DOHH2 (cell line): ENCODE results near the gene SLAIN1.

Experiments used
- H3F3A ChIP-seq: fragments of 200-600 bp; sonication (generic), shearing (Covaris generic); 2 replicates; pipeline ENCODE4 v1.6.0; 2016; ENCODE audit warnings: antibody characterized with exemption, mild to moderate bottlenecking; ENCODE audit not compliant: control insufficient read depth, insufficient read depth
- H3K27ac ChIP-seq: fragments of 200-600 bp; sonication (generic); 2 replicates; pipeline ENCODE4 v1.5.1; 2014; ENCODE audit warnings: low read depth, mild to moderate bottlenecking, low read length, moderate library complexity
- H3K27me3 ChIP-seq: fragments of 200-600 bp; sonication (generic); 2 replicates; pipeline ENCODE4 v1.6.1; 2014; ENCODE audit warnings: mild to moderate bottlenecking, low read length, mixed read lengths; ENCODE audit not compliant: control insufficient read depth
- H3K36me3 ChIP-seq: fragments of 200-600 bp; sonication (generic); 2 replicates; pipeline ENCODE4 v1.6.1; 2014; ENCODE audit warnings: mild to moderate bottlenecking, low read length, moderate library complexity, mixed read lengths; ENCODE audit not compliant: control insufficient read depth
- H3K4me1 ChIP-seq: fragments of 200-600 bp; sonication (generic); 2 replicates; pipeline ENCODE4 v1.6.1; 2014; ENCODE audit warnings: mild to moderate bottlenecking, low read length, mixed read lengths; ENCODE audit not compliant: control insufficient read depth
- H3K4me2 ChIP-seq: fragments of 200-600 bp; sonication (generic); 2 replicates; pipeline ENCODE4 v1.6.0; 2014; ENCODE audit warnings: mild to moderate bottlenecking, low read length, moderate library complexity
- H3K4me3 ChIP-seq: fragments of 200-600 bp; sonication (generic); 2 replicates; pipeline ENCODE4 v1.5.1; 2014; ENCODE audit warnings: mild to moderate bottlenecking, low read length, mixed read lengths
- H3K79me2 ChIP-seq: fragments of 200-600 bp; sonication (generic); 2 replicates; pipeline ENCODE4 v1.6.1; 2014; ENCODE audit warnings: mild to moderate bottlenecking, low read length, mixed read lengths; ENCODE audit not compliant: control insufficient read depth
- H3K9me2 ChIP-seq: fragments of 200-600 bp; sonication (generic); replicated peaks from 2 replicates; pipeline ENCODE4 v1.6.1; 2014; ENCODE audit warnings: mild to moderate bottlenecking, low read length, mixed read lengths; ENCODE audit not compliant: control insufficient read depth
- H3K9me3 ChIP-seq: fragments of 200-600 bp; sonication (generic); 2 replicates; pipeline ENCODE4 v1.6.1; 2014; ENCODE audit warnings: antibody characterized with exemption, low read length, mixed read lengths; ENCODE audit not compliant: control insufficient read depth, insufficient read depth
- H4K20me1 ChIP-seq: fragments of 200-600 bp; sonication (generic); 2 replicates; pipeline ENCODE4 v1.6.0; 2014; ENCODE audit warnings: low read depth, mild to moderate bottlenecking, antibody characterized with exemption, low read length, moderate library complexity; ENCODE audit not compliant: control insufficient read depth, insufficient read depth
- EZH2phosphoT487 ChIP-seq: fragments of 200-600 bp; sonication (generic); IDR thresholded peaks from 2 replicates; pipeline ENCODE4 v1.6.1; 2017; ENCODE audit warnings: borderline replicate concordance, mild to moderate bottlenecking, antibody characterized with exemption, low read length, moderate library complexity, mixed read lengths
- TF ChIP-seq, protein P1 (sequence below): fragments of 200-600 bp; sonication (generic); IDR thresholded peaks from one replicate; pipeline ENCODE4 v1.5.1; 2014; ENCODE audit warnings: antibody characterized with exemption, mild to moderate bottlenecking, low read depth, low read length; ENCODE audit not compliant: poor library complexity, severe bottlenecking

The SLAIN1 gene

DNA sequence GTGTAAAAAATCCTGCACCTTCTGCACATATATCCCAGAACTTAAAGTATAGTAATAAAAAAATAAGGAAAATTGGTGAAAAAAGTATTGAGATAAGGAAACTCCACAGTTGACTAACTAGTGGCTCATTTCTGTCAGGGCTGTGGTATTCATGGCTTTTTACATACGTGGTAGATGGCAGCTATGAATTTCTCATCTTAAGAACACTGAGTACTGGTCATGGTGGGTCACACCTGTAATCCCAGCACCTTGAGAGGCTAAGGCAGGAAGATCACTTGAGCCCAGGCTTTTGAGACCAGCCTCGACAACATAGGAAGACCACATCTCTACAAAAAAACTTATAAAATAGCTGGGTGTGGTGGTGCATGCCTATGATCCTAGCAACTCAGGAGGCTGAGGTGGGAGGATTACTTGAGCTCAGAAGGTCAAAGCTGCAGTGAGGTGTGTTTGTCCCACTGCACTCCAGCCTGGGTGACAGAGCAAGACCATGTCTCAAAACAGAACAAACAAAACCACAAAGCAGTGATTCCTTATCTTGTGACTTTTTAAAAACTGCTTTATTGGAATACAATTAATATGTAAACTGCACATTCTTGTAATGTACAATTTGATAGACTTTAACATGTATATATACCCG is 16.8 kb downstream of the SLAIN1 start:
- Histone ChIP-seq H3K79me2 (peaks cover 23% of the 10 kb centered on the region), H3K27ac (no peak overlapping the region)
- TF ChIP-seq, protein P1, sequence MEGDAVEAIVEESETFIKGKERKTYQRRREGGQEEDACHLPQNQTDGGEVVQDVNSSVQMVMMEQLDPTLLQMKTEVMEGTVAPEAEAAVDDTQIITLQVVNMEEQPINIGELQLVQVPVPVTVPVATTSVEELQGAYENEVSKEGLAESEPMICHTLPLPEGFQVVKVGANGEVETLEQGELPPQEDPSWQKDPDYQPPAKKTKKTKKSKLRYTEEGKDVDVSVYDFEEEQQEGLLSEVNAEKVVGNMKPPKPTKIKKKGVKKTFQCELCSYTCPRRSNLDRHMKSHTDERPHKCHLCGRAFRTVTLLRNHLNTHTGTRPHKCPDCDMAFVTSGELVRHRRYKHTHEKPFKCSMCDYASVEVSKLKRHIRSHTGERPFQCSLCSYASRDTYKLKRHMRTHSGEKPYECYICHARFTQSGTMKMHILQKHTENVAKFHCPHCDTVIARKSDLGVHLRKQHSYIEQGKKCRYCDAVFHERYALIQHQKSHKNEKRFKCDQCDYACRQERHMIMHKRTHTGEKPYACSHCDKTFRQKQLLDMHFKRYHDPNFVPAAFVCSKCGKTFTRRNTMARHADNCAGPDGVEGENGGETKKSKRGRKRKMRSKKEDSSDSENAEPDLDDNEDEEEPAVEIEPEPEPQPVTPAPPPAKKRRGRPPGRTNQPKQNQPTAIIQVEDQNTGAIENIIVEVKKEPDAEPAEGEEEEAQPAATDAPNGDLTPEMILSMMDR, result no peak
- TF ChIP-seq EZH2phosphoT487, result no peak

DNA sequence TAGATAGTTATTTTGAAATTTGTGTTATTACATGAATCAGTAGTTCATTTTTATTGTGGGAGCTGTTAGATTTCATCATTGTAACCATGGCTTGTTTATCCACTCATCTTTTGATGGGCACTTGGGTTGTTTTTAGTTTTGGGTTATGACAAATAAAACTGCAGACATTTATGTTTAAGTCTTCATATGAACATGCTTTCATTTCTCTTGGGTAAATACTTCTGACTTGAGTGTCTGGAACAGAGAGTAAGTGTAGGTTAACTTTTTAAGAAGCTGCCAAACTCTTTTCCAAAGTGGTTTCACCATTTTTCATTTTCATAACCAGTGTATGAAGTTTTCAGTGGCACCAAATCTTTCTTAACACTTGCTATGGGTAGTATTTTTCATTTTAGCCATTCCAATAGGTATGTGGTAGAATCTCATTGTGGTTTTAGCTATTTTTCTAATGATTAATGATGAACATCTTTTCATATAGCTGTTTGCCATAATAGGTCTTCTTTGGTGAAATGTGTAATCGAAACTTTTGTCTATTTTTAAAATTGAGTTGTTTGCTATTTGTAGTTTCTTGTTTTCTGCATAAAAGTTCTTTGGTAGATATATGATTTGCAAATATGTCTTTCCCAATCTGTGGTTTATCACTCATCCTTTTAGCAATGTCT is 17.9 kb downstream of the SLAIN1 start:
- peaks cover 23% of the 10 kb centered on the region for H3K79me2 ChIP-seq

More for the DNA sequence above, 16.8 kb downstream of the SLAIN1 start:
- Histone ChIP-seq H3F3A (no peaks in the 10 kb centered on the region), H3K36me3 (no peaks in the 10 kb centered on the region), H3K4me3 (no peak overlapping the region), H3K9me2 (no peaks in the 10 kb centered on the region), H3K4me2 (no peak overlapping the region), H3K9me3 (no peaks in the 10 kb centered on the region), H3K4me1 (peaks cover 11% of the 10 kb centered on the region), H4K20me1 (no peaks in the 10 kb centered on the region), H3K27me3 (no peaks in the 10 kb centered on the region)

DNA sequence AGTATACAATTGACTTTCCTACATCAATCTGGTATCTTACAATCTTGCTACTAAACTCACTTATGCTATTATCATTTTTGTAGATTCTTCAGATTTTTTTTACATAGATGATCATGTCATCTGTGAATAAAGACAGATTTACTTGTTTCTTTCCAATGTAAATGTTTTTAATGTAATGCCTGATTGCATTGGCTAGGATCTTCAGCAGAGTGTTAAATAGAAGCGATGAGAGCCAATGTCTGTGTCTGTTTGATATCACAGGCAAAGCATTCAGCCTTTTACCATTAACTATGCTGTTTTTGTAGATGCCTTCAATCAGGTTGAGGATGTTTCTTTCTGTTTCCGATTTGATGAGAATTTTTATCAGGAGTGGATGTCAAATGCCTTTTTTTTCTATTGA is 19.2 kb downstream of the SLAIN1 start:
- H3K27ac ChIP-seq, result no peak overlapping the region
- no peak overlapping the region for H3K4me2 ChIP-seq
- peaks cover 23% of the 10 kb centered on the region for H3K79me2 ChIP-seq
- no peaks in the 10 kb centered on the region for H3F3A ChIP-seq
- peaks cover 9% of the 10 kb centered on the region for H3K36me3 ChIP-seq
- H3K4me3 ChIP-seq, result no peak overlapping the region
- H3K27me3 ChIP-seq, result no peaks in the 10 kb centered on the region
- TF ChIP-seq, protein P1, result no peak
- no peak for TF ChIP-seq EZH2phosphoT487
- peaks cover 15% of the 10 kb centered on the region for H3K4me1 ChIP-seq
- no peaks in the 10 kb centered on the region for H3K9me2 ChIP-seq
- H4K20me1 ChIP-seq, result no peaks in the 10 kb centered on the region
- no peaks in the 10 kb centered on the region for H3K9me3 ChIP-seq

More for the DNA sequence above, 17.9 kb downstream of the SLAIN1 start:
- H3K27me3 ChIP-seq, result no peaks in the 10 kb centered on the region
- no peak overlapping the region for H3K4me3 ChIP-seq
- H3F3A ChIP-seq, result no peaks in the 10 kb centered on the region
- TF ChIP-seq, protein P1, result no peak
- no peak for TF ChIP-seq EZH2phosphoT487
- H3K36me3 ChIP-seq, result peaks cover 5% of the 10 kb centered on the region
- no peaks in the 10 kb centered on the region for H4K20me1 ChIP-seq
- no peak overlapping the region for H3K27ac ChIP-seq
- no peaks in the 10 kb centered on the region for H3K9me3 ChIP-seq
- no peaks in the 10 kb centered on the region for H3K9me2 ChIP-seq
- peaks cover 15% of the 10 kb centered on the region for H3K4me1 ChIP-seq
- H3K4me2 ChIP-seq, result no peak overlapping the region
